HCT116 (cell line): Measurements from ENCODE around the gene TBC1D2B. TPM values are rescaled to one million over a fixed set of nuclear protein-coding genes. Genes with fewer than 3 reads are reported as not detected.

Experiments
- ATAC-seq: fragments of 200-7000 bp; cut with Tn5 transposase; 2 replicates; pipeline ENCODE4 v1.9.1; 2020; ENCODE audit warnings: mild to moderate bottlenecking, moderate library complexity
- BruUV-seq: library from RNA; stranded (reverse); fragments of 400-500 nt; replicated peaks from 2 replicates; lab custom pipeline; 2021; lab: Mats Ljungman, UMichigan
- CTCF ChIA-PET: fragments of 300-600 bp; sonication (Branson Sonifier 250); formaldehyde crosslinking; loops from one replicate; lab custom pipeline; 2021; ENCODE audit warnings: antibody characterized with exemption; lab: Charles Lee
- POLR2A ChIA-PET: fragments of 300-600, 350-600 bp; sonication (Branson Sonifier 250); formaldehyde crosslinking; loops from one replicate; lab custom pipeline; 2021; ENCODE audit warnings: antibody characterized with exemption; lab: Charles Lee
- RAD21 ChIA-PET, 2 experiments: fragments of 300-600 bp; sonication (Branson Sonifier 250); formaldehyde crosslinking; loops; one replicate each; lab custom pipeline; 2023; ENCODE audit warnings: low total read pairs in 2 of 2; ENCODE audit not compliant: uncharacterized antibody in 2 of 2, unreplicated experiment in 2 of 2, low non-redundant PET in 1 of 2; lab: Charles Lee
- DNase-seq: peaks from one replicate; pipeline ENCODE4 v3.0.0-alpha.2; 2010; ENCODE audit warnings: low read depth, low spot score
- H2AFZ ChIP-seq: fragments of 200-600 bp; shearing (Covaris generic), sonication (generic); 2 replicates; pipeline ENCODE4 v1.6.1; 2017; ENCODE audit warnings: low read depth, mixed run types, mixed read lengths, antibody characterized with exemption, low read length; ENCODE audit not compliant: poor library complexity, severe bottlenecking
- H3K27ac ChIP-seq: 2 replicates; pipeline ENCODE4 v1.5.1; 2012; ENCODE audit warnings: low read depth, low read length
- H3K27me3 ChIP-seq: fragments of 200-600 bp; sonication (generic); 2 replicates; pipeline ENCODE4 v1.6.1; 2016; ENCODE audit warnings: mixed run types, low read length, mixed read lengths; ENCODE audit not compliant: insufficient read depth
- H3K36me3 ChIP-seq, 2 experiments: fragments of 200-500 bp in 1 of 2; fragments of 200-600 bp in 1 of 2; sonication (Bioruptor generic) in 1 of 2; sonication (generic) in 1 of 2; 2 replicates each; pipeline versions ENCODE4 v1.5.1 to v1.6.1; 2014 to 2016; ENCODE audit warnings: low read length in 2 of 2, inconsistent platforms in 1 of 2, mixed read lengths in 1 of 2, mixed run types in 1 of 2; ENCODE audit not compliant: insufficient read depth in 2 of 2, control insufficient read depth in 1 of 2
- H3K4me1 ChIP-seq, 2 experiments: fragments of 200-600 bp in 1 of 2; sonication (generic) in 1 of 2; 2 replicates each; pipeline versions ENCODE4 v1.5.1 to v1.6.1; 2012 to 2017; ENCODE audit warnings: low read length in 2 of 2, inconsistent platforms in 1 of 2, mild to moderate bottlenecking in 1 of 2, mixed read lengths in 1 of 2, mixed run types in 1 of 2, moderate library complexity in 1 of 2; ENCODE audit not compliant: insufficient read depth in 2 of 2, control insufficient read depth in 1 of 2
- H3K4me2 ChIP-seq: fragments of 200-600 bp; sonication (generic); 2 replicates; pipeline ENCODE4 v1.6.1; 2017; ENCODE audit warnings: mixed run types, low read length, mixed read lengths
- H3K4me3 ChIP-seq, 2 experiments: fragments of 200-600 bp in 1 of 2; sonication (generic) in 1 of 2; replicated peaks in 1 of 2; 2 replicates each; pipeline ENCODE4 v1.5.1; 2011 to 2016; ENCODE audit warnings: low read length in 2 of 2, control low read depth in 1 of 2, low read depth in 1 of 2, mild to moderate bottlenecking in 1 of 2, mixed read lengths in 1 of 2, mixed run types in 1 of 2
- H3K79me2 ChIP-seq: fragments of 200-600 bp; sonication (generic); 2 replicates; pipeline ENCODE4 v1.6.1; 2017; ENCODE audit warnings: mild to moderate bottlenecking, mixed run types, low read length, moderate library complexity, mixed read lengths; ENCODE audit not compliant: insufficient read depth
- H3K9ac ChIP-seq: fragments of 200-600 bp; sonication (generic); 2 replicates; pipeline ENCODE4 v1.6.1; 2016; ENCODE audit warnings: low read length, mixed read lengths
- H3K9me2 ChIP-seq: fragments of 200-600 bp; sonication (generic), shearing (Covaris generic); 2 replicates; pipeline ENCODE4 v1.6.1; 2017; ENCODE audit warnings: mixed run types, mild to moderate bottlenecking, moderate library complexity; ENCODE audit not compliant: insufficient read depth
- H3K9me3 ChIP-seq, 2 experiments: fragments of 200-500 bp in 1 of 2; fragments of 200-600 bp in 1 of 2; sonication (Bioruptor generic) in 1 of 2; sonication (generic) in 1 of 2; 2 replicates each; pipeline ENCODE4 v1.6.1; 2014 to 2017; ENCODE audit warnings: low read length in 2 of 2, mixed read lengths in 2 of 2, inconsistent platforms in 1 of 2, low read depth in 1 of 2, mild to moderate bottlenecking in 1 of 2, mixed run types in 1 of 2, moderate library complexity in 1 of 2; ENCODE audit not compliant: control insufficient read depth in 1 of 2, insufficient read depth in 1 of 2
- H4K20me1 ChIP-seq: fragments of 200-600 bp; sonication (generic), shearing (Covaris generic); 2 replicates; pipeline ENCODE4 v1.6.1; 2017; ENCODE audit warnings: mixed run types, mild to moderate bottlenecking, moderate library complexity; ENCODE audit not compliant: insufficient read depth
- RAD21 ChIP-seq: IDR thresholded peaks from 2 replicates; pipeline ENCODE4 v1.6.1; 2012; ENCODE audit warnings: low read depth, mild to moderate bottlenecking
- intact Hi-C: fragments of 100-400 bp; cut with micrococcal nuclease; formaldehyde crosslinking; loops from 2 replicates; pipeline ENCODE4 v1.10.0; 2022
- total RNA-seq: library from RNA; stranded (reverse); gene quantifications from one replicate; pipeline ENCODE4 v1.2.1, GENCODE V29; 2021; ENCODE audit not compliant: unreplicated experiment
- TF ChIP-seq, protein P1 (sequence below), 3 experiments: fragments of 200-600 bp in 1 of 3; sonication (generic) in 1 of 3; IDR thresholded peaks in 2 of 3; conservative IDR thresholded peaks in 1 of 3; 2 replicates each; pipeline ENCODE4 v1.5.1; 2012 to 2017; ENCODE audit warnings: low read depth in 2 of 3, low read length in 2 of 3, antibody characterized with exemption in 1 of 3, borderline replicate concordance in 1 of 3, control low read depth in 1 of 3, mild to moderate bottlenecking in 1 of 3, mixed read lengths in 1 of 3, mixed run types in 1 of 3, moderate library complexity in 1 of 3; ENCODE audit not compliant: insufficient read depth in 1 of 3

Gene TBC1D2B
- total RNA-seq, 1 experiment from 2014 or later, result 16.6 TPM

DNA sequence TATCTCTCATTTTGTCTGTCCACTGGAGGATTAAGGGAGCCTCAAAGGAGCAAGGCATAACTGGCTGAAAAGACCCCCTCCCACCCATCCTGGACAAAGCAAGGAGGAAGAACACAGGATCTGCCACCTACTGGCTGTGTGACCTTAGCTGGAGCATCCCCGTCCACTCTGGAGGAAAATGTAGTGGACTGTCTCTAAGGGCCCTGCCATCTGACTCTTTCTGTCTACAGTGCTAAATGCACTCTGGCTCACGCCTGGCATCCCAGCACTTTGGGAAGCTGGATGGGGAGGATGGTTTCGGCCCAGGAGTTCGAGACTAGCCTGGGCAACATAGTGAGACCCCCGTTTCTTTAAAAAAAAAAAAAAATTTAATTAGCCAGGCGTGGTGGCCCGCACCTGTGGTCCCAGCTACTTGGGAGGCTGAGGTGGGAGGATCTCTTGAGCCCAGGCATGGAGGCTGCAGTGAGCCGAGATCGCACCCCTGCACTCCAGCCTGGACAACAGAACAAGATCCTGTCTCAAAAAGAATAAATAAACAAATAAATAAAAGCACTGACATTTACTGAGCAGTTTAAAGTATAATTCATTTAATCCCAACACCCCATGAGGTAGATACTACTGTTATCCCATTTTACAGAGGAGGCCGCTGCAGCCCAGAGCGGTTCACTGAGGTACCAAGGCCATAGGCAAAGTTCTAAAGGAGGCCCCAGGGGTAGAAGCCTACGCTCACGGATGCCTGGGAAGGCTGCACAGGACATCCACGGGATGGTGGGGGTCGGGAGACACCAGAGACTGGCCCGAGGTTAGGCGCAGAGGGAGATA lies 1.1 kb downstream of the TBC1D2B start:
- peak overlapping the region; percentile 62 to 81 for H3K4me3 ChIP-seq
- POLR2A ChIA-PET, result no interaction called here
- H3K36me3 ChIP-seq, result no peaks in the 10 kb centered on the region; a peak in 1 of 4 replicates
- no peaks in the 10 kb centered on the region for H3K27me3 ChIP-seq
- ATAC-seq (peak; percentile 25), DNase-seq (no peak)
- peak overlapping the region; percentile 76 for H3K27ac ChIP-seq
- BruUV-seq, result TSS peak; percentile 40
- TF ChIP-seq, protein P1, sequence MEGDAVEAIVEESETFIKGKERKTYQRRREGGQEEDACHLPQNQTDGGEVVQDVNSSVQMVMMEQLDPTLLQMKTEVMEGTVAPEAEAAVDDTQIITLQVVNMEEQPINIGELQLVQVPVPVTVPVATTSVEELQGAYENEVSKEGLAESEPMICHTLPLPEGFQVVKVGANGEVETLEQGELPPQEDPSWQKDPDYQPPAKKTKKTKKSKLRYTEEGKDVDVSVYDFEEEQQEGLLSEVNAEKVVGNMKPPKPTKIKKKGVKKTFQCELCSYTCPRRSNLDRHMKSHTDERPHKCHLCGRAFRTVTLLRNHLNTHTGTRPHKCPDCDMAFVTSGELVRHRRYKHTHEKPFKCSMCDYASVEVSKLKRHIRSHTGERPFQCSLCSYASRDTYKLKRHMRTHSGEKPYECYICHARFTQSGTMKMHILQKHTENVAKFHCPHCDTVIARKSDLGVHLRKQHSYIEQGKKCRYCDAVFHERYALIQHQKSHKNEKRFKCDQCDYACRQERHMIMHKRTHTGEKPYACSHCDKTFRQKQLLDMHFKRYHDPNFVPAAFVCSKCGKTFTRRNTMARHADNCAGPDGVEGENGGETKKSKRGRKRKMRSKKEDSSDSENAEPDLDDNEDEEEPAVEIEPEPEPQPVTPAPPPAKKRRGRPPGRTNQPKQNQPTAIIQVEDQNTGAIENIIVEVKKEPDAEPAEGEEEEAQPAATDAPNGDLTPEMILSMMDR (IDR thresholded peaks at IDR 0.05 in 2 of 3, conservative IDR thresholded peaks at IDR 0.05 in 1 of 3; ENCODE audit: borderline replicate concordance in 1 of 3, insufficient read depth in 1 of 3, low read depth in 2 of 3, low read length in 2 of 3), result 0 out of 6 replicates have a peak, but pooled peaks of 2 of the 3 experiments have one; percentile 14 to 16
- no peak for TF ChIP-seq RAD21
- intact Hi-C loops, result no loop called here
- peaks cover 12 to 19% of the 10 kb centered on the region in 2 experiments for H3K4me1 ChIP-seq
- peaks cover 23% of the 10 kb centered on the region for H3K79me2 ChIP-seq
- peak overlapping the region; percentile 60 for H3K9ac ChIP-seq
- peak overlapping the region; percentile 96 for H3K4me2 ChIP-seq
- CTCF ChIA-PET, result interaction anchor here (1.4 kb wide), 1 partner anchor 76 kb away, joined by 4 read pairs; no protein-coding TSS in a partner anchor
- RAD21 ChIA-PET, result no interaction called here
- no peaks in the 10 kb centered on the region for H3K9me3 ChIP-seq
- no peaks in the 10 kb centered on the region for H3K9me2 ChIP-seq
- no peak overlapping the region for H2AFZ ChIP-seq
- peaks cover 3% of the 10 kb centered on the region; the same call in 1 of the 2 replicates for H4K20me1 ChIP-seq
